HTR-8/SVneo (cell line): ENCODE data around the gene RNASE4.
A peak's percentile ranks its signal among the peaks of the same experiment; 100 is the strongest.

Experiments
- DNase-seq: peaks from one replicate; pipeline ENCODE4 v3.0.0; 2011; ENCODE audit warnings: low spot score, mixed read lengths; ENCODE audit not compliant: insufficient read length
- FAIRE-seq: peaks from 2 replicates; lab custom pipeline; 2011; peaks lifted over from hg19 to GRCh38; lab: Jason Lieb, UNC

Gene RNASE4

DNA sequence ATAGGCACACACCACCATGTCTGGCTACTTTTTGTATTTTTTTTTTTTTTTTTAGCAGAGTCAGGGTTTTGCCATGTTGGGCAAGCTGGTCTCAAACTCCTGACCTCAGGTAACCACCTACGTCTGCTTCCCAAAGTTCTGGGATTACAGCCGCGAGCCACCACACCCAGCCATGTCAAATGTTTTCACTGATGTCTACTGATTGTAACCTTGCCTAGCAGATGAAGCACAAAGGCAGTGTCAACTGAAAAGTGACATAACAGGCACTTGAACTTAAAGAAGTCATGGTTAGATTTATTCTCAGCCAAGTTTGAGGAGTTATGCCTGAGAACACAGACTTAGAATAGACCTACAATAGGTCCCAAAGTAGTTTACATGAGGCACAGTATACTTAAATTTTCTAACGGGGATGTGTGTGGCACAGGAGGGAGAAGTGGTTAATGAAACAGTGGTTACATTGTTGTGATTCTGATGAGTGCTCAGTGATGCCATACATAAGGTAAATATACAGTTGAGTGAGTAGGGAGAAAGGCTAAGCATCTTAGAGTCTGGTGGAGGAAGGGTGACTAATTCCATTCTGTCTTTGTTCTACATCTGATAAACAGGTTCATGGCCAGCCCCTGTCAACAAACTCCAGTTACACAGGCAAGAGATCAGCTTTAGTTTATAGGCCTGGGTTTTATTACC is 12.6 kb upstream of the RNASE4 start:
- no peak for FAIRE-seq
- no peak for DNase-seq

DNA sequence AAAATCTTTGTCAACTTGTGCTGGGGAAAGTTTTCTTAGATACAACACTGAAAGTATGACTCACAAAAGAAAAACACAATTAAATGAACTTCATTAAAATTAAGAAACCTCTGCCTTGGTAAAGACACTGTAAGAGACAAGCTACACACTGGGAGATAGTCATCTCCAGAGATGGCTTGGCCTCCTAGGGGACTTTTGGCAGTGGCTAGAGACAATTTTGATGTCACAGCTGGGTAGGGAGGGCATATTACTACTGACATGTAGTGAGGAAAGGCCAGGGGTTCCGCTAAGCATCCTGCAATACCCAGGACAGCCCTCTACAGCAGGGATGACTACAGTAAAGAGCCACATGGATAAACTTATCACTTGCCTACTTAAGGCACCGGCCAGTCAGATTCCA is 8.7 kb upstream of the RNASE4 start:
- FAIRE-seq (no peak), DNase-seq (no peak)

DNA sequence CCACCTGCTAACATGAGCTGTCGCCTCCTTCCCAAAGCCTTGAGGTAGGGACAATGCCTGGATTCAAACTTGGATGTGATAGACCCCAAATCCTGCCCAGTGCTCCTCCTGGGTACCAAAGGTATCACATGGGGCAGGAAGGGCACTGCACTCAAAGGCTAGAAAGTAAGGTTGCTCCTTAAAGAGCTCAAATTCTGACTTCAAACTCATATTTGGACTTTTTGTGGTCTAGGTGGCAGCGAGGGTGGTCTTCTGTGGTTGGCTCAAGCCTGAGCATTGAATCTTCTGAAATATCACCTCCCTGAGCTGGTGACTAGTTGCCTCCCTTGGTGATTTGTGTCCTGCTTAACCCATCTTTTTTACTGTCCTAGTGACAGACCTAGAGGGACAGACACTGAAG is 8.3 kb upstream of the RNASE4 start:
- FAIRE-seq (no peak), DNase-seq (no peak)

GRCh38 chr14:20679907-20680306 is 4.5 kb upstream of the RNASE4 start:
- FAIRE-seq (no peak), DNase-seq (no peak)

DNA sequence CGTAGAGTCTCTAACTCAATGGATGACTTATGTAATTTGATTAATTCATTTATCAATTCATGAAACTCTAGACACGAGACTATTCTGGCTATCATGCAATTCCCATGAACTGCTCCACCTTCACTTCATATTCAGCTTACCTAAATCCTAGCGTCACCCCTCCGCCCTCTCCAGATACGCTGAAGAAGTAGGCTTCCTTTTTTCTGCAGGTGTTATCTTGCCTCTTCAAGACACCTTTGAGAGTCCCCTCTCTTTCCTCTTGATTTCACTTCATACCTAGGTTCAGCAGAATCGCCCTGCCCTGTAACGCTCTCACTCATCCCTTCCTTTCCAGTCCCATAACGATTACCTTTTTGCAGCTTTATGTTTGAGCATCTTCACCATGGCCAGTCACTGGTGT is 4.0 kb upstream of the RNASE4 start:
- no peak for FAIRE-seq

GRCh38 chr14:20680843-20681347 is 3.5 kb upstream of the RNASE4 start:
- DNase-seq (no peak), FAIRE-seq (no peak)

More for the DNA sequence above, 4.0 kb upstream of the RNASE4 start:
- DNase-seq: no peak

DNA sequence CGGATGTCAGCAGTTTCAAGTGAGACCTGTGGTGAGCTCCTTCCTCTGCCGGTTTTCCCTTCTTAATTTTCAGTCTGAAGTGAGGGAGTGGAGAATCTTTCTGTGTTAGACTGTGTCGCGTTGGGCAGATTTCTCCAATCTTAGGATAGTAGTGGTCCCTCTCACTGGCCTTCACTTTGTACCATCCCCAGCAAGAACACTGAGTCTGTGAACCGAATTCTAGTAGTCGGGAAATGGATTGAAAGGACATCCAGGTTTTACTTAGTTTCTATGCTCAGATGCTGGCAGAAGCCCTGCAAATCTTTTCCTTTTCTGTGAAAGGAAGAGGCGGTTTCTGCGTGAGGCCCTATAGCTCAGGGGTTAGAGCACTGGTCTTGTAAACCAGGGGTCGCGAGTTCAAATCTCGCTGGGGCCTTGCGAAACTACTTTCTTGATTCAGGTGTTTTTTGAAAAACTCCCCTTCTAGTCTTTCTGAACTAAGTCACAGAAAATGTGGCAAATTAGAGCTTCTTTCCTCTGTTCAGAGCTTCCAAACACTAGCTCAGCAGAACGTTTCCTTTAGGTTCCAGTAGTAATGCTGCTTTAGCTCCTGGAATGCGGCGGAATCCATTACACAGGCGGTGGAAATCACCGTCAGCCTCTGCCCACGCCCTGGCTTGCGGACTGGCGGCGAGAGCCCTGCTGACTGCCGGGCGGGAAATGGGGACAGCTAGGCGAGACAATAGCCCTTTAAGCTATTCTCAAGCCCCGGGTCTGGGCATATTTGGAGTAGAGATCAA is 2.8 kb upstream of the RNASE4 start:
- FAIRE-seq: no peak
- DNase-seq: peak; percentile 38

GRCh38 chr14:20682127-20682434 is 2.3 kb upstream of the RNASE4 start:
- FAIRE-seq: no peak
- DNase-seq: no peak

GRCh38 chr14:20682435-20683124 is 1.8 kb upstream of the RNASE4 start:
- FAIRE-seq: no peak
- peak; percentile 80 for DNase-seq

GRCh38 chr14:20683125-20683890 is 1.1 kb upstream of the RNASE4 start:
- DNase-seq (no peak), FAIRE-seq (no peak)

DNA sequence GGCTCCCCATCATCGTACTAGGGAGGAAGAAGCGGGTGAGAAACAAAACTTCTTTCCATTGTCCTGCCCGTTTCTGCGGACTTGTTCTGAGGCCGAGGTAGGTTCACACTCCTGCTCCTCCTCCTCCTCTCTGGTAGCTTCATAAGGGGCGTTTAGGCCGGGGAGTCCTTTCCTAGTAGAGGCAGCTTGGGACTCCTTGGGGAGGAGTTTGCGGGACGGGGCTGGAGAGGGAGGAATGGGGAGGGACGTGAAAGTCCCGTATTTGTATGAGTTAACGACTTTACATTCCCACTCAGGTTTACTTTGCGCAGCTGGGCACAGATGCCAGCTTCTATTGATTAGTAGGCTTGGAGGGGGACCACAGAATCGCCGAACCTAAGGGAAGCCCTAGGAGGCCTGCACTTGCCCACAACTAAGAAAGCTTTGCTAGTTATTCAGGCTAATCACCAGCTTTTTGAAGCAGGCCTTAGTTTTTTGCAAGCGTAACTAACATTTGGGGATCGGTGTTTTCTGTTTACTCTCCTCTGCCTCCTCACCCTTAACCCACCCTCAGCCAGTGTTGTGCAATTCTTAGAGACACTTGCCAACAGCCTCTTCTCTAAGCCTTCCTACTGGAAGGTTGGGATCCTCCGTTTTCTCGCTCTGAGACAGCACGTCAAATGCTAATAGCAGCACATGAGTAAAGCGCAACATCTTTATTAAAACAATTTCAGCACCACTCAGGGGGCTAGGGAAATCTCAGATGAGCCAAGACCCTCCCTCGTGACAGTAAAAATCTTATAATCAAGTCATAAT is 499 bp downstream of the RNASE4 start:
- no peak for FAIRE-seq
- no peak for DNase-seq

DNA sequence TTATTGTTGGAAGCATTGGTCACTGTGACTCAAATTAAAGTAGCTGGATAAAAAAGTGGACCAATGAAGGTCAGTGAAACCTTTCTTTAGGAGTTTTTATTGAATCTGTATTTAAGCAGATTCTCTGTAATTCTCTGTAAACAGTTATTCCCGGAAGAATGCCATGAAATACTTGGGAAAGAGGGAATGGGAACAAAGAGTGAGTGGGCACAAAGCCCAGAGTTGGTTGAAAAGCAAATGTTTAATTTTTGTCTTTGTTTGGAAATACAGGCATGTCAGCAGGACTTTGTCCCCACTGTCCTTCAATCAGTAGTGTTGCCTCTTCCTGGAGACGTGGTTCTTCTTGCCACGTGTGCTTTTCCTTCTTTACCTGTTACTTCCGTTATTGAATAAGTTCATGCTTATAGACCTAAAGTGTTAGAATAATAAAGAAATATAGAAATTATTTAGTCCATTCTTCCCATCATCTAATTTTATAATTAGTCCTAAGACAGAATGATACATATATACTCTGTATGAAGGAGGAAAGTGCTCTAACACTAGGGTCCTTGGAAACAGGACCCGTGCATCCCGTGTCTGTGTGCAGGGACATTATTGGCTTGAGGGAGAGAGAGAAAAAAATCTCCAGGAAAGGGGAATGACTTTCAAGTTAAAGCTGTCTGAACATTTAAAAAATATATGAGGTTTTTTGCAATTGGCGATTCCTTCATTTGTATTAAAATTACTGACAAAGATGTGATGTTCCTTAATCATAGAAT is 2.2 kb downstream of the RNASE4 start:
- DNase-seq (no peak), FAIRE-seq (no peak)

DNA sequence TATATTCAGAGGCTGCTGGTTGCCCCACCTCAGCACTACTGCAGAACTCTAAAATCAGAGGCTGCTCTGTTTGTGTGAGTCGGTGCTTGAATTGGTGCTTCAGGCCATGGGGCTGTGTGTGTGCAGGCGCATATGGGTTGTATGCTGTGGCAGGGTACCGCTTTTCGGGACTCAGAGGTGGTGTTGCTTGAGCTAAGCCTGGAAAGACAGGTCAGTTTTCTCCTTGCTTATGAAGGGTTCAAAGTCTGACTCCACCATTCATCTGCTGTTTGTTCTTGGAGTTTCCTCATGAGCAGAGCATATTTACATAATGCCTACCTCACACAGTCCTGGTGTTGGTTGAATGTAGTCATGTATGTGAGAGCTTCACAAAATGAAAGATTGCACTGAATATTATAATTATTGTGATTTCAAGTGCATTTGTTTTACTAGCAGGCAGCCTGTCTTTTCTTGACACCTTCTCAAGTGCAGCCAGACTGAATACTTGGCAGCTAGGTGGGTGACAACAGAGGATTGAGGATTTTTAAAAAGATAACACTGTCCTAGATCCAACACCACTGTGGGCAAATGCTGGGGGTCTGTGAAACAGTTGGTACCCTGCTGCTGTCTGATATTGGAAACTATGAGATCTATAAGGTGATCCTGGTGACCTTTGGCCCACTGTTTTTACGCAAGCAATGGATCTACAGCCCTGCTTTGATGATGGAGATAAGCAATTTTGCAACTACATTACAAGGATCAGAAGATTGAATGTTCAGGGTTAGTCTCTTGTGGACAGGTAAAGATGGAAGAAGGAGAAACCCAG is 3.2 kb downstream of the RNASE4 start:
- FAIRE-seq: no peak

GRCh38 chr14:20688167-20688839 is 3.9 kb downstream of the RNASE4 start, which contains the start of gene ANG:
ANG (plus strand) TSS chr14:20688764; CDS start chr14:20693565, 4,801 bp downstream.
- FAIRE-seq (no peak), DNase-seq (no peak)

More for the DNA sequence above, 3.2 kb downstream of the RNASE4 start:
- no peak for DNase-seq

- DNase-seq (peak; percentile 54), FAIRE-seq (no peak)
Observed at GRCh38 chr14:20690848-20691640, 6.7 kb downstream of the RNASE4 start.

DNA sequence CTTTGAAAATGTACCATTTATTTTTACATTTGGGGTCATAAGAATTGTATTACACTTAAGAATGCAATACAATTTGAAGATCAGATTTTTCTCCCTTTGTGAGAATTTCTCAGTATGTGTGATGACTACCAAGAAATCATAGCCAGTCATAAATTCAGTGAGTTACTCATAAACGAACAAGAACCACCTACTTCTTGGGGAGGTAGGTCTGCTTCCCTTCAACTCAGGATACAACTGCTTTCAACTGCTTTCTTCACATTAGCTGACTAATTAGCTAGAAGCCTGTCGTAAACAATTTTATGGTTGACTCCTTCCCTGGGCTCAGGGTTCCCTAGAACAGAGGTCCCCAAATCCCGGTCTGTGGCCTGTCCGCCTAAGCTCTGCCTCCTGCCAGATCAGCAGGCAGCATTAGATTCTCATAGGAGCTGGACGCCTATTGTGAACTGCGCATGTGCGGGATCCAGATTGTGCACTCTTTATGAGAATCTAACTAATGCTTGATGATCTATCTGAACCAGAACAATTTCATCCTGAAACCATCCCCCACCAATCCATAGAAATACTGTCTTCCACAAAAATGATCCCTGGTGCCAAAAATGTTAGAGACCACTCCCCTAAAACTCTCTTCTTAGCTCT is 7.9 kb downstream of the RNASE4 start:
- DNase-seq: no peak
- no peak for FAIRE-seq
